Cardiac muscle cell (in vitro differentiated cells and primary cell): ENCODE data around the gene CDT1. TPM values are rescaled to one million over a fixed set of nuclear protein-coding genes. Genes with fewer than 3 reads are reported as not detected.
A peak's percentile ranks its signal among the peaks of the same experiment; 100 is the strongest.

Source experiments
- DNase-seq, 2 donors: peaks; one replicate each; pipeline versions ENCODE4 v3.0.0 to v3.0.0-alpha.2; 2010 to 2017; ENCODE audit warnings: low read depth in 1 of 2, low spot score in 1 of 2
- H3K27ac ChIP-seq: fragments of 200-600 bp; sonication (generic); 2 replicates; pipeline ENCODE4 v1.5.1; 2016
- H3K27me3 ChIP-seq: fragments of 200-600 bp; sonication (generic); 2 replicates; pipeline ENCODE4 v1.6.0; 2016; ENCODE audit warnings: control low read depth
- H3K36me3 ChIP-seq: fragments of 200-600 bp; sonication (generic); 2 replicates; pipeline ENCODE4 v1.5.1; 2016; ENCODE audit warnings: control low read depth
- H3K4me1 ChIP-seq: fragments of 200-600 bp; sonication (generic); 2 replicates; pipeline ENCODE4 v1.8.1; 2017; ENCODE audit warnings: low read depth, mild to moderate bottlenecking, mixed run types
- H3K4me3 ChIP-seq: fragments of 200-600 bp; sonication (generic); 2 replicates; pipeline ENCODE4 v1.5.1; 2016; ENCODE audit warnings: mild to moderate bottlenecking
- H3K9me3 ChIP-seq: fragments of 200-600 bp; sonication (generic); 2 replicates; pipeline ENCODE4 v1.5.1; 2017; ENCODE audit warnings: low read depth, mild to moderate bottlenecking, control low read depth
- CTCF ChIP-seq: IDR thresholded peaks from 2 replicates; pipeline ENCODE4 v1.5.1; 2012; ENCODE audit warnings: low read depth, mild to moderate bottlenecking, low read length
- polyA plus RNA-seq: library from polyadenylated mRNA; unstranded; fragments of >200 nt; fragmentation: Nextera tagmentation; extraction: Ambion mirVana; gene quantifications from 2 replicates; pipeline ENCODE4 v1.2.1, GENCODE V29; 2016
- total RNA-seq: library from RNA; depleted of rRNA; stranded (reverse); fragments of >200 nt; gene quantifications from 2 replicates; pipeline ENCODE4 v1.2.3, GENCODE V29; 2016

Gene CDT1
- total and polyA plus RNA-seq, 2 experiments from 2014 or later = 17.9 to 29.6 TPM

GRCh38 chr16:88846088-88846487 lies 42.5 kb downstream of the CDT1 start:
- no peak for TF ChIP-seq CTCF
- Histone ChIP-seq H3K4me3 (no peak overlapping the region), H3K9me3 (no peaks in the 10 kb centered on the region), H3K27ac (no peak overlapping the region), H3K4me1 (no peaks in the 10 kb centered on the region), H3K27me3 (no peaks in the 10 kb centered on the region), H3K36me3 (no peaks in the 10 kb centered on the region)
- DNase-seq = peak in 1 of 2 donors; percentile 5

- no peaks in the 10 kb centered on the region for H3K36me3 ChIP-seq
- H3K4me1 ChIP-seq = no peaks in the 10 kb centered on the region
- no peak overlapping the region for H3K27ac ChIP-seq
- H3K4me3 ChIP-seq = no peak overlapping the region
- no peak for TF ChIP-seq CTCF
- DNase-seq = no peak
- no peaks in the 10 kb centered on the region for H3K9me3 ChIP-seq
- no peaks in the 10 kb centered on the region for H3K27me3 ChIP-seq
Observed at GRCh38 chr16:88847654-88848053, 44.1 kb downstream of the CDT1 start.

GRCh38 chr16:88848557-88848956 lies 45.0 kb downstream of the CDT1 start:
- no peaks in the 10 kb centered on the region for H3K27me3 ChIP-seq
- no peak for TF ChIP-seq CTCF
- DNase-seq = no peak
- H3K9me3 ChIP-seq = no peaks in the 10 kb centered on the region
- H3K4me3 ChIP-seq = no peak overlapping the region
- no peak overlapping the region for H3K27ac ChIP-seq
- H3K36me3 ChIP-seq = no peaks in the 10 kb centered on the region
- H3K4me1 ChIP-seq = no peaks in the 10 kb centered on the region

- no peak for DNase-seq
- Histone ChIP-seq H3K27me3 (no peaks in the 10 kb centered on the region), H3K36me3 (no peaks in the 10 kb centered on the region), H3K4me1 (no peaks in the 10 kb centered on the region), H3K4me3 (no peak overlapping the region), H3K9me3 (no peaks in the 10 kb centered on the region), H3K27ac (no peak overlapping the region)
- TF ChIP-seq CTCF = no peak
Observed at GRCh38 chr16:88850531-88851199, 47.1 kb downstream of the CDT1 start.

- no peak for DNase-seq
- Histone ChIP-seq H3K36me3 (no peaks in the 10 kb centered on the region), H3K27ac (no peak overlapping the region), H3K4me3 (no peak overlapping the region), H3K9me3 (no peaks in the 10 kb centered on the region), H3K27me3 (no peaks in the 10 kb centered on the region), H3K4me1 (no peaks in the 10 kb centered on the region)
- TF ChIP-seq CTCF = no peak
Observed at GRCh38 chr16:88851616-88852015, 48.0 kb downstream of the CDT1 start.
